ENCODE results near the gene CCL20.

DNA sequence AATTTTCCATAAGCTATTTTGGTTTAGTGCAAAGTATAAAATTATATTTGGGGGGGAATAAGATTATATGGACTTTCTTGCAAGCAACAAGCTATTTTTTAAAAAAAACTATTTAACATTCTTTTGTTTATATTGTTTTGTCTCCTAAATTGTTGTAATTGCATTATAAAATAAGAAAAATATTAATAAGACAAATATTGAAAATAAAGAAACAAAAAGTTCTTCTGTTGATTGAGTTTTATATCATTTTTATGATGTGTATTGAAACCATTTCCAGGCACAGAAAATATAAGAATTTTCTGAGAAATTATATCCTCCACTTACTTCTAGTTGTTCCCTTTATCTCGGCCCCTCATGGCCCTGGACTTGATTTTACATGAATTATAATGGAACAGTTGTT lies 3.7 kb downstream of the CCL20 start:
- TF ChIP-seq, protein P1, sequence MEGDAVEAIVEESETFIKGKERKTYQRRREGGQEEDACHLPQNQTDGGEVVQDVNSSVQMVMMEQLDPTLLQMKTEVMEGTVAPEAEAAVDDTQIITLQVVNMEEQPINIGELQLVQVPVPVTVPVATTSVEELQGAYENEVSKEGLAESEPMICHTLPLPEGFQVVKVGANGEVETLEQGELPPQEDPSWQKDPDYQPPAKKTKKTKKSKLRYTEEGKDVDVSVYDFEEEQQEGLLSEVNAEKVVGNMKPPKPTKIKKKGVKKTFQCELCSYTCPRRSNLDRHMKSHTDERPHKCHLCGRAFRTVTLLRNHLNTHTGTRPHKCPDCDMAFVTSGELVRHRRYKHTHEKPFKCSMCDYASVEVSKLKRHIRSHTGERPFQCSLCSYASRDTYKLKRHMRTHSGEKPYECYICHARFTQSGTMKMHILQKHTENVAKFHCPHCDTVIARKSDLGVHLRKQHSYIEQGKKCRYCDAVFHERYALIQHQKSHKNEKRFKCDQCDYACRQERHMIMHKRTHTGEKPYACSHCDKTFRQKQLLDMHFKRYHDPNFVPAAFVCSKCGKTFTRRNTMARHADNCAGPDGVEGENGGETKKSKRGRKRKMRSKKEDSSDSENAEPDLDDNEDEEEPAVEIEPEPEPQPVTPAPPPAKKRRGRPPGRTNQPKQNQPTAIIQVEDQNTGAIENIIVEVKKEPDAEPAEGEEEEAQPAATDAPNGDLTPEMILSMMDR (IDR thresholded peaks at IDR 0.05) = no peak
- no peak for TF ChIP-seq POLR2A (IDR thresholded peaks at IDR 0.05)

All from suprapubic skin (tissue), 3 donors.